Ectodermal cell (in vitro differentiated cells): ENCODE data around the gene MTHFS.
"Not testable (repeated sequence)": the region's sequence is repeated elsewhere in the genome, so short reads cannot be mapped to it uniquely, and the experiment has no call there.

Source experiments
- H3K27ac ChIP-seq: 2 replicates; pipeline ENCODE4 v1.7.0; 2013; ENCODE audit warnings: mild to moderate bottlenecking, low read depth, low read length; ENCODE audit not compliant: insufficient read depth, poor library complexity, severe bottlenecking
- H3K27me3 ChIP-seq: 2 replicates; pipeline ENCODE4 v1.7.0; 2013; ENCODE audit warnings: mild to moderate bottlenecking, low read length; ENCODE audit not compliant: insufficient read depth, control insufficient read depth, poor library complexity, severe bottlenecking
- H3K36me3 ChIP-seq: one replicate; pipeline ENCODE4 v1.7.0; 2013; ENCODE audit warnings: low read length; ENCODE audit not compliant: control insufficient read depth, insufficient read depth
- H3K4me1 ChIP-seq: one replicate; pipeline ENCODE4 v1.7.0; 2013; ENCODE audit warnings: low read length; ENCODE audit not compliant: control insufficient read depth, insufficient read depth
- H3K4me3 ChIP-seq: 2 replicates; pipeline ENCODE4 v1.7.0; 2013; ENCODE audit warnings: low read depth, low read length, control low read depth; ENCODE audit not compliant: insufficient read depth
- H3K9me3 ChIP-seq: 2 replicates; pipeline ENCODE4 v1.7.0; 2013; ENCODE audit warnings: mild to moderate bottlenecking, low read length, moderate library complexity; ENCODE audit not compliant: control insufficient read depth
- WGBS, 2 experiments: methylation state at CpG; one replicate each; pipeline ENCODE4 v1.1.7; 2013; ENCODE audit warnings: missing lambda C conversion rate in 2 of 2; 5-methylcytosine and 5-hydroxymethylcytosine counted together

MTHFS gene

GRCh38 chr15:79916502-79917132, 19.8 kb upstream of the MTHFS start:
- WGBS, 2 experiments, result 97 to 100% methylated on average over 3 of the region's 3 CpGs
- no peak overlapping the region for H3K4me3 ChIP-seq
- no peak overlapping the region for H3K27ac ChIP-seq
- H3K27me3 ChIP-seq, result no peaks in the 10 kb centered on the region
- H3K9me3 ChIP-seq, result peaks cover 17% of the 10 kb centered on the region
- H3K4me1 ChIP-seq, result no peaks in the 10 kb centered on the region
- H3K36me3 ChIP-seq, result peaks cover 51% of the 10 kb centered on the region

- not testable (repeated sequence) for H3K4me1 ChIP-seq, H3K27ac ChIP-seq, H3K4me3 ChIP-seq, H3K27me3 ChIP-seq
- peaks cover 50% of the 10 kb centered on the region for H3K36me3 ChIP-seq
- H3K9me3 ChIP-seq, result peaks cover 17% of the 10 kb centered on the region
- 94 to 100% methylated on average over 1 of the region's 3 CpGs for WGBS, 2 experiments
These were observed 19.1 kb upstream of the MTHFS start for GRCh38 chr15:79915776-79916501.

DNA sequence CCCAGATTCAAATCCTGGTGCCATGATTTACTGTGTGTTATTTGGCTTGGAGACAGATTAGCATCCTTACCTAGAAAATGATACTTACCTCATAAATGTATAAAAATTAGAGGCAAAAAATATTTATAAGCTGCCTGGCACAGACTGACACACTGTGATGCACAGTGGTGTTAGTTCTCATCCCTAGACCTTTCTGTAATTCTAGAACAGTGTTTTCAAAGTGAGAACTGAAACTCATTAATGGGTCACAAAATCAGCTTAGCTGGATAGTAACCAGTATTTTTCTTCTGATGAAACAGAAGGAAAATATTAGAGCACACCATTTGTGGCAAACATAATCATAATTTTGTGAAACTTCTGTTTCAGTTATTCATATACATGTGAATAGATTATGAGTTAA, 17.9 kb upstream of the MTHFS start:
- Histone ChIP-seq H3K27ac (no peak overlapping the region), H3K4me3 (no peak overlapping the region), H3K36me3 (peaks cover 45% of the 10 kb centered on the region), H3K4me1 (no peaks in the 10 kb centered on the region), H3K27me3 (no peaks in the 10 kb centered on the region), H3K9me3 (peaks cover 11% of the 10 kb centered on the region)

- H3K27ac ChIP-seq, H3K9me3 ChIP-seq, H3K27me3 ChIP-seq, H3K4me1 ChIP-seq, H3K4me3 ChIP-seq: not testable (repeated sequence)
- peaks cover 19% of the 10 kb centered on the region for H3K36me3 ChIP-seq
- 96 to 98% methylated on average over 4 of the region's 4 CpGs for WGBS, 2 experiments
These were observed 12.9 kb upstream of the MTHFS start for GRCh38 chr15:79909556-79910335.

- Histone ChIP-seq H3K9me3 (no peaks in the 10 kb centered on the region), H3K36me3 (no peaks in the 10 kb centered on the region), H3K4me3 (no peak overlapping the region), H3K27me3 (no peaks in the 10 kb centered on the region), H3K27ac (no peak overlapping the region), H3K4me1 (no peaks in the 10 kb centered on the region)
- WGBS, 2 experiments, result 94% methylated on average over 3 to 4 of the region's 4 CpGs
These were observed 7.5 kb upstream of the MTHFS start for GRCh38 chr15:79904271-79904670.

- no peaks in the 10 kb centered on the region for H3K27me3 ChIP-seq
- H3K4me1 ChIP-seq, result no peaks in the 10 kb centered on the region
- 80 to 94% methylated on average over 1 of the region's 1 CpG for WGBS, 2 experiments
- H3K36me3 ChIP-seq, result no peaks in the 10 kb centered on the region
- H3K4me3 ChIP-seq, result no peak overlapping the region
- H3K9me3 ChIP-seq, result no peaks in the 10 kb centered on the region
- H3K27ac ChIP-seq, result no peak overlapping the region
These were observed 6.8 kb upstream of the MTHFS start for GRCh38 chr15:79903626-79904025.

DNA sequence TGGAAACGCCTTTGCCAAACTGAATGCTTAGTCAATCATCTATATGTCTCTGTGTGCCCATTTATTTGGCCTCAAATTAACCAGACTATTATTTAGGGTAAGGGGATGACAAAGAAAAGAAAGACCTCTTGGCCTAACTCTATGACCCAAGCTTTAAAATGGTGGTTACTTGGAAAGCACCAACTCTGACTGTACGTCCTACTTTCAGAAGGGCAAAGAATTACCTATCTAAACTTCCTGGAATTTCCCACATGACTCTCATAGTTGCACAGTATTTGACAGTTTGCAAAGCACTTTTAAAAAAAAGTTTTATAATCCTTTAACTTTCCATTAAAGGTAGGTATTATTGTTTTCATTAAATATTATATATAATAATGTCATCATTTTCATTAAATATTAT, 6.3 kb upstream of the MTHFS start:
- 96 to 100% methylated on average over 1 to 2 of the region's 2 CpGs for WGBS, 2 experiments
- Histone ChIP-seq H3K4me1 (no peaks in the 10 kb centered on the region), H3K27ac (no peak overlapping the region), H3K36me3 (no peaks in the 10 kb centered on the region), H3K4me3 (no peak overlapping the region), H3K9me3 (no peaks in the 10 kb centered on the region), H3K27me3 (no peaks in the 10 kb centered on the region)

GRCh38 chr15:79901958-79902357, 5.1 kb upstream of the MTHFS start:
- Histone ChIP-seq H3K4me1 (peaks cover 5% of the 10 kb centered on the region), H3K27ac (no peak overlapping the region), H3K36me3 (no peaks in the 10 kb centered on the region), H3K9me3 (no peaks in the 10 kb centered on the region), H3K4me3 (no peak overlapping the region), H3K27me3 (no peaks in the 10 kb centered on the region)
- 100% methylated on average over 1 of the region's 1 CpG for WGBS, 2 experiments

- WGBS, 2 experiments, result 93 to 95% methylated on average over 2 to 3 of the region's 4 CpGs
- H3K27me3 ChIP-seq, H3K4me3 ChIP-seq, H3K4me1 ChIP-seq, H3K9me3 ChIP-seq, H3K36me3 ChIP-seq, H3K27ac ChIP-seq: not testable (repeated sequence)
These were observed 4.1 kb upstream of the MTHFS start for GRCh38 chr15:79900818-79901378.

DNA sequence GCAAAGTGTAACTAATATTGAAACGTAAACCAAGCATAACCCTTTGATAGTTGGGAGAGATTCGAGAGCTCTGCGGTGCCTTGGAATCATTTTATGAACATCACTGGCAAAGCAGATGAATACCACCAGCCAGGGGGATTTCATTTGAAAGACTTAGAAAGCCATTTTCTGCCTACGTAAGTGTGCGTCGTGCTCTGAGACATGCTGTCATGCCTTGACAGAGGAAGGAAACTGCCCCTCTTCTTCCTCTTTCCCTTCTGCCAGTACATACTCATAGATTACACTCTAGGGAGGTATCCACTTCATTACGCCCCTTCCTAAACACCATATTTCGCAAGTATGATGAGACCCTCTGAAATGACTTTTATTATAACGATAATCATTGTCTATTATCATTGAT, 3.3 kb upstream of the MTHFS start:
- Histone ChIP-seq H3K27ac (no peak overlapping the region), H3K27me3 (no peaks in the 10 kb centered on the region), H3K9me3 (no peaks in the 10 kb centered on the region), H3K36me3 (no peaks in the 10 kb centered on the region), H3K4me3 (no peak overlapping the region), H3K4me1 (peaks cover 5% of the 10 kb centered on the region)
- WGBS, 2 experiments, result 95 to 98% methylated on average over 7 to 9 of the region's 9 CpGs
